Breast epithelium (tissue), 3 donors: ENCODE measurements around the gene MRPL9.
"Not testable (repeated sequence)": the region's sequence is repeated elsewhere in the genome, so short reads cannot be mapped to it uniquely, and the experiment has no call there.

Source experiments
- CTCF ChIP-seq, 3 donors: fragments of 450-650 bp; IDR thresholded peaks; one replicate each; pipeline ENCODE4 v1.5.1; 2016 to 2017; ENCODE audit warnings: antibody characterized with exemption in 3 of 3, mild to moderate bottlenecking in 3 of 3, moderate library complexity in 3 of 3
- POLR2A ChIP-seq: fragments of 450-650 bp; IDR thresholded peaks from one replicate; pipeline ENCODE4 v1.6.1; 2016; ENCODE audit warnings: antibody characterized with exemption, mild to moderate bottlenecking, moderate library complexity

GRCh38 chr1:151782026-151782425 lies 18.7 kb upstream of the MRPL9 start:
- TF ChIP-seq CTCF (IDR thresholded peaks at IDR 0.05); POLR2A: not testable (repeated sequence)
